ENCODE measurements around the gene KCMF1. TPM values are rescaled to one million over a fixed set of nuclear protein-coding genes. Genes with fewer than 3 reads are reported as not detected.

Gene KCMF1
- total RNA-seq, 4 donors from 2014 or later = 52.0 to 75.2 (median 63.5) TPM

- ATAC-seq (ENCODE audit: low FRiP score) = no peak
- no peak for TF ChIP-seq CTCF (IDR thresholded peaks at IDR 0.05)
- DNase-seq (ENCODE audit: low spot score) = no peak
Observed at GRCh38 chr2:85064927-85065577, 94.1 kb downstream of the KCMF1 start.

GRCh38 chr2:85066006-85066740 lies 95.2 kb downstream of the KCMF1 start:
- ATAC-seq (ENCODE audit: low FRiP score) = no peak
- no peak for TF ChIP-seq CTCF (IDR thresholded peaks at IDR 0.05)
- no peak for DNase-seq (ENCODE audit: low spot score)

GRCh38 chr2:85066874-85067351 lies 96.0 kb downstream of the KCMF1 start:
- ATAC-seq (ENCODE audit: low FRiP score) = peak; percentile 69
- DNase-seq (ENCODE audit: low spot score) = peak; percentile 78
- TF ChIP-seq CTCF (IDR thresholded peaks at IDR 0.05) = peak in 2 of 3 donors; percentile 40 to 65

GRCh38 chr2:85071096-85071495 lies 100.1 kb downstream of the KCMF1 start:
- no peak for TF ChIP-seq CTCF (IDR thresholded peaks at IDR 0.05)
- DNase-seq (ENCODE audit: low spot score) = no peak
- no peak for ATAC-seq (ENCODE audit: low FRiP score)

GRCh38 chr2:85073033-85073432 lies 102.1 kb downstream of the KCMF1 start:
- ATAC-seq (ENCODE audit: low FRiP score) (no peak), DNase-seq (ENCODE audit: low spot score) (no peak)
- TF ChIP-seq CTCF (IDR thresholded peaks at IDR 0.05) = no peak

- no peak for ATAC-seq (ENCODE audit: low FRiP score)
- TF ChIP-seq CTCF (IDR thresholded peaks at IDR 0.05) = no peak
- no peak for DNase-seq (ENCODE audit: low spot score)
Observed at GRCh38 chr2:85076618-85077274, 105.8 kb downstream of the KCMF1 start.
